DMS 273 (cell line): ENCODE results near the gene TBC1D30.

ENCODE experiments used
- DNase-seq: peaks from one replicate; lab custom pipeline; 2025; ENCODE audit not compliant: unreplicated experiment; lab: John Stamatoyannopoulos, UW

TBC1D30 gene

DNA sequence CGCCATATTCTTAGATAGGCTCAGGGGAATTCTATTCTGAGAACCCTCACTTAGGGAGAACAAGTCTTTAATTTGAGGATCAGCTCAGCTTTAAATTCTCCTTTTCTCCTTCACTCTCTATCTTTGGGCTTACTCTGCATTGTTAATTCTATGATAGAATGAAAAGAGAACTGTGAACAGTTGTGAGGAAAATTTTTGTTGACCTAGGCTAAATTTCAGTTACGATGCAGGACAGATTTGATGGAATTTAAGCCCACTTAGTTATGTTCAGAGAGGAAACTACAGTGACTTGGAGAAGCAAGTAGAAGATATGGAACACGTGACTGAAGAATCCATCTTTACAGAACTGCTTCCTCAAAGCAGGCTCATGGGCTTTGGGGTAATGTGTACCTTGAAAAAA, 82.7 kb downstream of the TBC1D30 start:
- no peak for DNase-seq

DNA sequence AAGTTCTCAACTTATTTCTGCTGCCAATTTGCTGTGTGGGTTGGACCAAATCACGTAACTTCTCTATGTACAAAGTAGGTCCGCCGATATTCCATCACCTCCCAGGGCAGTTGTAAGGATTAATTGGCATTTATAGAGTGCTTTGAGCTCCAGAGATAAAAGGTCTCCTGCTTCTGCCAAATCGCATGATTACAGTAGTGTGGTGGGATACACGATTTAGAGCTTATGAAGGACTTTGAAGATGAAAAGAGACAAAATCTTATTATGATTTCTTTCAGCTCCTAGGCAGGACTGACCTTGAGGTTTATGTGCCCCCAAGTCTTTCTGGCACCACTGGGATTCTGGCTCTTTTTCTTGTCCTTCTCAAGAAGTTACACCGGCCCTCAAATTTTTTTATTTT, 84.7 kb downstream of the TBC1D30 start:
- DNase-seq: no peak

DNA sequence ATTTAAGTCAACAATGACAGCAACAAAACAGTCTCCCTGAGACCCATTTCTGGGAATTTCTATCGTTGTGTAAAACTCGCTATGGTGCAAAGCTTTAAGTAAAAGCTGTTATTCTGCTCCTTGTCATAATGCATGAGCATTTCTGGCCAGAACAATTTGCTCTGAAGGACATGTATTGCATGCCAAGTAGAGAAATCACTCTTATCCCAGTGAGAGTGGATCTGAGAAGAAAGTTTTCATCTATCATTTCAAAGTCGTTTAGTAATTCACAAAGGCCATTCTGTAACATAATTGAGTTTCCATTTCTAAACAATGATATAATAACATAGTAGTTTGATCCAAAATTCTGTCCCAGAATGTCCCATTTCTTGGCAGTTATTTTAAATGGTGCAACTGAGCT, 86.6 kb downstream of the TBC1D30 start:
- DNase-seq: no peak

DNA sequence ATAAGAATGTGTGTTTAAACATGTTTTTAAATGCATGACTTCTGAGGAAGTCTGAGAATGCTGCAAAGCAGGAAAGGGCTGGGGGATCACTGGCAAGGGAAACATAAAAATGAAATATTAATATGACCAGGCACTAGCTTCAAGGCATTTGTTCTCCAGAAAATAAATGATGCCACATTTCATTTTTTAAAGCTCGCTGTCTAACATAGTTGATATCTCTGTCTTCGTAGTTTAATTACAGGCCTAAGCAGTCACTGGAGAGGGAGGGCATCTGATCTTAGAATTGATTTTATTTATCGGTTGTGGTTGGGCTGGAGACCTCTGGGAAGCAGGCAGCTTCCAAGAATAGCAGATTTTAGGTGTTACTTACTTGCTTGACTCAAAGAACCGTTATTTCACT, 87.5 kb downstream of the TBC1D30 start:
- no peak for DNase-seq

DNA sequence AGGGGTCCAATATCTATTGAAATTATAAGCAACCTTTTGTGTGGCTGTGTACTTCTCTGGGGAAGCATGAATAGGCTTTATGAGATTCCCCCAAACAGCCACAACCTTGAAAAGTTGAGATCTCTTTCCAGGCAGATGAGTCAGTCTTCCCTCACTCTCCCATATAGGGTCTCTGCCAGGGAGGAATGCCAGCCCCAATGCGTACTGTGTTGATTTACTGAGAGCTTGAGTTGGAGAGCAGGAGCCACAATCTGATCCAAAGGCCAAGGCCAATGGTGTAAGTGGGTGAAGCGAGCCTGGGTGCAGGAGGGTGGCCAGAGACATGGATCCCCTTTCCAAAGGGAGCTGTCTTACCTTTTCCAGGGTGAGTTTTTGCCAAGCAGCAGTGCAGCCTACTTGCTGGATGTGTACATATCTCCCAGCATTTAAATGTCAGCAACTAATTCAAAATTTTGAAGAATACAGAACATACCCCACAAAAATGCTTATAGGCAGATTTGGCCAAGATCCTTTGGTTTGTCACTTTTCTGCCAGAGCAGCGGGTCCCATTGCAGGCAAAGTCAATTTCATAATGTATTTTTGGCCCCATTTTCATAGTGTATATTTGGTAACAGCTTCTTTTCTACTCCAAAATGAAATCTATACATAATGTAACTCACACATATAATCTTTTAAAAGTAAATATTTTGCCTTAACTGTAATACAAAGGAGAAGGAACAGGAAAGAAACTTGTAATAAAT, 88.2 kb downstream of the TBC1D30 start:
- no peak for DNase-seq

DNA sequence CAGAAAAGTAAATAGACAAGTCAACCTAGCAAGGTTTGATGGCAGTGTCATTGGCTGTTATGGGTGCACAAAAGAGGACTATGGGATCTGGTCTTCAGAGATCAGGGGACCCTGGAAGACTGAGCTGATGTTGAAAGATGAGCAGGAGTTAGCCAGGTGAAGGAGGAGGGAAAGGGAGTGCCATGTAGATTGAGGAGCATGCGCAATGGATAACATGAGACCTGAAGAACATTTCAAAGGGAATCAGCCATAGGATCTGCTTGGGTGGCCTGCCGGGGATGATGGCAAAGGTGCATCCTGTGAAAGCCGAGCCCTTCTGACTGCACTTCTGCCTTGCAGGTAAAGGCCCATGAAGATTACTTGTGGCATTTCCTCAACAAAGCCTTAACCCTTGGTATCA, 90.8 kb downstream of the TBC1D30 start:
- DNase-seq: no peak

DNA sequence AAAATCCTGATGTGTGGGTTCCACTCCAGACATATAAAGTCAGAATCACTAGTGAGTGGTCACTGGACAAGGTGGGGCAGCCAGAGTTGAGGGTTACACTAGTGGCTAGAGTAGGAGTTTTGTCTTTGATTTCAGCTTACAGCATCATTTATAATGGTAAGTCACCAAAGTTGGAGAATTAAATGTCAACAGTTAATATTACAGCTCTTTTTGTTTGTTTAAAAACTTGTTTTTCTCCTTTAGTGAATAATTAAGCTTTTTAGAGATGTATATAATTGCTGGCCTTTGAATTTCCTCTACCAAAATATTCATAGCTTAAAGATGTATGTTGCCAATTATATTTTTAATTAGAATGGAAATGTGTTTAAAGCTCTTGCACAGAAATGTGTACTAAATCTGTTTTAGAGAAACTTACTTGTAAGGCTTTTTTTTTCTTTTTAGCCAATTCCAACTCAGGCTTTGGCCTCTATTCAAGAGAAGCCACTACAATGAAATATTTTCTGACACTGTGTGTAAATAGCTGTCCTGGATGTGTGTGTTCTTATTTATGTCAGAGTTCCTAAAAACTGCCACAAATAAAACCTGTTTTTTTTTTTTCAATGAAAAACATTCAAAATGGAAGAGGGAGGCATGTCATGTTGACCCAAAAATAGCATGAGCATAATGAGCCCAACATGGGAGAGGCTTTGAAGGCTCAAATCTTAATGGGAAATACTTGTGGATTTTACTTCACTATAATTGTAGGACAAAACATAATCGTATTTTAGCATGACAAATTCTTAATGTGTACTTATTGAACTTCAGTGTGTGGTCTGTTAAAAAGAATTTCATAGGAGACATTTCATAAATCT, 92.2 kb downstream of the TBC1D30 start:
- DNase-seq: no peak

DNA sequence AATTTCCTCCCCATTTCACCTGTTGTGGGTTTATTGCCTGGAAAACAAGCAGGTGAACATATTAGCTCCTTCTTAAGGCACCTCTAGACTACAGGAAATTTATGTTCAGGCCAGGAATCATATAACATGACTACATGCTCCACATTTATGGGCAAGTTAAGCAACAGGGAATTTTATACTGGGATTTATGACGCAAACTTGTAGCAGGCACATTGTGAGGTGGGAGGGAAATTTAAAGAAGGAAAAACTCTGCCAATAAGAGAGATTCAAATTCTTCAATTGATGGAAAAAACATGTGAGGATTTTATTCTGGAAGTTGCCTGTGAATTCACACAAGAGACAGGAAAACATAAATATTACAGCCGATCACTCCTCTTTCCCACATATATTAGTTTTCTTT, 93.9 kb downstream of the TBC1D30 start:
- no peak for DNase-seq

DNA sequence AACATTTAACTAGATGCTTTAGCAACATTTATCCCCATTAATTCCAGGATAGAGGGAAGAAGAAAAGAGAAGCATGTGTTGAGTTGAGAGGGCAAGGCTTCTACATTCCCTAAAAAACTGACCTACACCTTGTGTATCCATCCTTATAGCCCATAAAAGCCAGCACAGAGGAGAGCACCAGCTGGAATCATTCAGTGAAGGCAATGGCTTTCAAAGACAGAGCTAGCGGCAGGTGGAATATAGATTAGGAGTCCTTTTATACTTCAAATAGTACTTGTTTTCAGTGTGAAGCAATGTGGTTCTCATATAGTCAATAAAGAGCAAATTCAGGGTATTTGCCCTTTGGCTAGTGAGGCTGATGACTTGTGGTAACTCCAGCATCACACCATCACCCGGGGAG, 94.4 kb downstream of the TBC1D30 start:
- DNase-seq: no peak

DNA sequence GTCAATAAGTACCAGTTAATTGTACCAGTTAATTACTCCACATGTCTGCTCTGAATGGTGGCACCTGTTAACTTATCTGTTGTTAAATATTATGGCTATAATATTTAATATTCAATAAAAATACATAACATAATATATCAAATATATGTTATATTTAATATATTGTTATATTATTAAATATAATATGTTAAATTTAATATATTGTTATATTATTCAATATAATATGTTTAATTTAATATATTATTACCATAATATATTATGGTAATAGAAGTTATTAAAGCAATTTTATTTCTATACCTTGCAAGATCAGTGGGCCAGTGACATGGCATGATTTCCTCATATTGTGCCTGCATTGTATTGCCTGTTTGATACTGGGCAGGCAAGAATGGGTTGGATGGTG, 98.4 kb downstream of the TBC1D30 start:
- no peak for DNase-seq

DNA sequence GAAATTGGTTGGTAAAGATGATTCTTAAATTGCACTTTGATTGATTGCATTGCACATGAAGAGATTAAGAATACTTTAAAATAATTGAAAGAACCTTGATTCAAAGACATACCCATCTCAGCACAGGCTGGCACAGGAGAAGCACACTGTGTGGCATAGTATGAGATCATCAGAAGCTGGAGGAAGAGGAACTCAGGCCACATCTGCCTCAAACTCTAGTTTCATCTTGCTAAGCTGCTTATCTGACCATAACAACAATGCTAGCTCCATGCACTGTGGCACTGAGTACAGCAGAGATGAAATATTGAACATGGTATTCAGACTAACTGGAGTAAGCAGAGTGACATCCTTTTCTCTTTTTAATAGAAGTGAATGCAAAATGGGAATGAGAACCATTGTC, 99.1 kb downstream of the TBC1D30 start:
- DNase-seq: no peak
